Stimulated activated CD8-positive, alpha-beta memory T cell treated with anti-CD3 and anti-CD28 coated beads, Interleukin-7, amount 100 ng/mL, for 24 hours (primary cell): ENCODE data around the gene MICAL2.

Experiments used
- DNase-seq: peaks from one replicate; pipeline ENCODE4 v3.0.0-alpha.2; 2020; ENCODE audit warnings: low read depth

MICAL2 gene

GRCh38 chr11:12287374-12288211 lies 177.2 kb downstream of the MICAL2 start:
- DNase-seq = no peak

GRCh38 chr11:12288212-12288930 lies 178.0 kb downstream of the MICAL2 start:
- peak; percentile 29 for DNase-seq

GRCh38 chr11:12288931-12289666 lies 178.7 kb downstream of the MICAL2 start:
- no peak for DNase-seq

- DNase-seq = no peak
Measured at GRCh38 chr11:12289667-12290476, 179.5 kb downstream of the MICAL2 start.

GRCh38 chr11:12290477-12290922 lies 180.1 kb downstream of the MICAL2 start:
- no peak for DNase-seq

- DNase-seq = no peak
Measured at GRCh38 chr11:12291313-12291712, 180.9 kb downstream of the MICAL2 start.

GRCh38 chr11:12291766-12292165 lies 181.4 kb downstream of the MICAL2 start:
- DNase-seq = no peak

- DNase-seq = no peak
Measured at GRCh38 chr11:12292766-12293165, 182.4 kb downstream of the MICAL2 start.

- DNase-seq = no peak
Measured at GRCh38 chr11:12293486-12293885, 183.1 kb downstream of the MICAL2 start.

- DNase-seq = no peak
Measured at GRCh38 chr11:12294613-12295012, 184.2 kb downstream of the MICAL2 start.

- DNase-seq = no peak
Measured at GRCh38 chr11:12295943-12296342, 185.6 kb downstream of the MICAL2 start.

- DNase-seq = no peak
Measured at GRCh38 chr11:12298610-12299009, 188.2 kb downstream of the MICAL2 start.

- no peak for DNase-seq
Measured at GRCh38 chr11:12301379-12301778, 191.0 kb downstream of the MICAL2 start.

- no peak for DNase-seq
Measured at GRCh38 chr11:12303421-12304149, 193.2 kb downstream of the MICAL2 start.

GRCh38 chr11:12306830-12307229 lies 196.4 kb downstream of the MICAL2 start:
- DNase-seq = no peak

GRCh38 chr11:12312132-12312531 lies 201.7 kb downstream of the MICAL2 start:
- no peak for DNase-seq
